RKO (cell line): ENCODE data around the gene TP53INP2.
"Not testable (repeated sequence)": the region's sequence is repeated elsewhere in the genome, so short reads cannot be mapped to it uniquely, and the experiment has no call there.

Experiments used
- DNase-seq: peaks from one replicate; pipeline ENCODE4 v3.0.0-alpha.2; 2016; ENCODE audit warnings: low spot score

TP53INP2 gene

GRCh38 chr20:34705397-34706301 lies 1.5 kb downstream of the TP53INP2 start:
- peak; percentile 79 for DNase-seq

GRCh38 chr20:34706302-34706875 lies 2.2 kb downstream of the TP53INP2 start:
- no peak for DNase-seq

GRCh38 chr20:34706912-34707784 lies 3.0 kb downstream of the TP53INP2 start:
- no peak for DNase-seq

GRCh38 chr20:34708621-34709043 lies 4.5 kb downstream of the TP53INP2 start:
- peak; percentile 78 for DNase-seq

- peak; percentile 96 for DNase-seq
These were observed 5.1 kb downstream of the TP53INP2 start for GRCh38 chr20:34709044-34709830.

DNA sequence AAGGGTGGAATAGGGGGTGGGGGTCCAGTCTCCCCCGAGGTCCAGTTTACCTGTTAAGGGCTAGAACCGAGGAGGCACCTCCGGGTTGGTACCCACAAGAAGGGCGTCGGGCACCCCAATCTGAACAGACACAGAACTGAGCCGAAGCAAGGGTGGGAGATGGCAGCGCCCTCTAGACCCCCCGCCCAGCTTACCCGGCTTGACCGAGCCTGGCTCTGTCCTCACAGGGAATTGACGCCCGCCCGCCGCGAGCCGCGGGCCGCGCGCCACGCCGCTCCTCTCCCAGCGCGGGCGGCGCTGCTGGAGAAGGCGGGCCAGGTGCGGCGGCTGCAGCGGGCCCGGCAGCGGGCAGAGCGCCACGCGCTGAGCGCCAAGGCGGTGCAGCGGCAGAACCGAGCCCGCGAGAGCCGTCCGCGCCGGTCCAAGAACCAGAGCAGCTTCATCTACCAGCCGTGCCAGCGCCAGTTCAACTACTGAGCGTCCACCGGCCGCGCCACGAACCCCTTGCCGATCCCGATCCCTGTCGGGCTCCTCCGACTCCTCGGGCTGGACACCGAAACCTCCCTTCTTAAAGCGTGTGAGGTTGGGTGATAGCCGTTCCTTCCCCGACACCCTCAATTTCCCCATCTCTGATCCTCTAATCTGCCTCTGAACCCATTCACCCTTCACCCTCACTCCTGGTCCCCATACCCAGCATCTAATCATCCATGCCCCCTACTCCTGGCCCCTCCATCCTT lies 5.9 kb downstream of the TP53INP2 start:
- peak; percentile 89 for DNase-seq

GRCh38 chr20:34710568-34710839 lies 6.4 kb downstream of the TP53INP2 start:
- DNase-seq: no peak

DNA sequence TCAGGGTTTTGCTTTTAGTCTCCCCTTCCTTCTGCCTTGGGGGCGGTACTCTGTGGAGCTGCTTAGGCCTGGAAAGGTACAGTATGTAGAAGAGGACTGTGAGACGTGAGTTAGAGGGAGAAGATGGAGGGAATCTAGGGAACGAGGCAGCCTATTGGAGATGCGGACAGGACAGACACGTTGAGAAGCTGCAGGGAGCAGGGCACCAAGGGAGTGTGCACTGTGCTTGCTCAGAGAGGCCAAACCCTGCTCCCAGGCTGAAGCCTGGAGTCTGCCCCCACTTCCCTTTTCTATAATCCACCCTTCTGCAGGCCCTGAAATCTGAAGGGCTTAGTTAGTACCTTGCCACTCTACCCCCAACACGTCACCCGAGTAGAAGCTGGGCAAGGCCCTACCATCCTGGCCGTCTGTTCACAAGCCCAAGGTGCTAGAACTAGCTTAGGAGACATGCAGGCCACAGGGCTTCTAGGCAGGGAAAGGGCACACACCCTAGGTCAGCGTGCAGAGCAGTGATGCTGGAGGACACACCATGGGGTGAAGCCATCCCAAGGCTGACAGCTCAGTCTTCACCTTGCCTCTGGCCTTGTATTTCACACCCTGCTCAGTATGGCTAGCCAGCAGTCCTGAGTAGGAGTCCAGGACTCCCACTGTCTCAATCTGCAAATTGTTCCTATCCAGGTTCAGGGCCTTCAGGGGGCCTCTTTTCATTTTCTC lies 6.9 kb downstream of the TP53INP2 start:
- DNase-seq: no peak

GRCh38 chr20:34711813-34712430 lies 7.8 kb downstream of the TP53INP2 start:
- no peak for DNase-seq

DNA sequence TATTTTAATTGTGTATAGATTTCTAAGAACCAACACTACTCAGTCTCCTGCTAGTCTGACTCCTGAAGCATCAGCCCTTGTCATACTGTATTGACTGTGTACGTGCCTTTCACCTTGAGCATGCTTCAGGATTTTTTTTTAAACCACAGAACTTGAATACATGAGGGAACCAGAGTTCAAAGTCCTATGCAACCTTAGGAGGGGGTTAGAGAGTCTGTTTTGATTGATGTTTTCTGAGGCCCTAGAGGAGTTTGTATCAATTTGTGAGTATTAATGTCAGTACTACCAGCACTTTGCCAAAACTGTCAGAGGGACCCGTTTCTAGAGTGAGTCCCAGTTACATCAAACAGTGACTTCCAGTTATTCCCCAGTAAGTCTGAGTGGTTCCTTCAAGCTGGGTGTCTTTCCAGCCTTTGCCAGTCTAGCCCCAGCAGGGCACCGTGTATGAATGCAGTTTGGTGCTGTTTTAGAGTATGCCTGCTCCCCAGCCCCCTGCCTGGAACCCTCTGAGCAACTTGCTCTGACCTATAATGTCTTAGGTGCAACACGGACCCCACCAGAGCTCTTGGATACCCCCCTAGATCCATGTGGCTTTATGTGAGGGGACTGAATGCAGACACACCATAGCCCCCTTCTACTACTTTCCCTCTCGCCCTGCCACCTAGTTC lies 8.5 kb downstream of the TP53INP2 start:
- no peak for DNase-seq

GRCh38 chr20:34713194-34713943 lies 9.2 kb downstream of the TP53INP2 start:
- peak; percentile 97 for DNase-seq

DNA sequence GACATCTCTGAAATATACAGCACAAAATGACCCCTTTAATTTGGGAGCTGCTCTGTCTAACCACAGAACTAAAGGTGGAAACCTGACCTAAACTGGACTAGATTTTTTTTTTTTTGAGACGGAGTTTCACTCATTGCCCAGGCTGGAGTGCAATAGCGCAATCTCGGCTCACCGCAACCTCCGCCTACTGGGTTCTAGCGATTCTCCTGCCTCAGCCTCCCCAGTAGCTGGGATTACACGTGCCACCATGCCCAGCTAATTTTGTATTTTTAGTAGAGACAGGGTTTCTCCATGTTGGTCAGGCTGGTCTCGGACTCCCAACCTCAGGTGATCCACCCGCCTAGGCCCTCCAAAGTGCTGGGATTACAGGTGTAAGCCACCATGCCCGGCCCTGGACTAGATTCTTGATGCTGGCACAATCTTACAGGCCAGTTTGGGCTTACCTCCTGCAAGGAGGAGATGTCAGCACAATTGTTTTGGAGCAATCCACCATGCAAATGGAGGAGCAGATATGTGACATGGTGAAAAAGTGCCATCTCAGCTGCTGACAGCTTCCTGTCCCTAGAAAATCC lies 9.9 kb downstream of the TP53INP2 start:
- not testable (repeated sequence) for DNase-seq

- no peak for DNase-seq
These were observed 11.2 kb downstream of the TP53INP2 start for GRCh38 chr20:34715384-34715783.

DNA sequence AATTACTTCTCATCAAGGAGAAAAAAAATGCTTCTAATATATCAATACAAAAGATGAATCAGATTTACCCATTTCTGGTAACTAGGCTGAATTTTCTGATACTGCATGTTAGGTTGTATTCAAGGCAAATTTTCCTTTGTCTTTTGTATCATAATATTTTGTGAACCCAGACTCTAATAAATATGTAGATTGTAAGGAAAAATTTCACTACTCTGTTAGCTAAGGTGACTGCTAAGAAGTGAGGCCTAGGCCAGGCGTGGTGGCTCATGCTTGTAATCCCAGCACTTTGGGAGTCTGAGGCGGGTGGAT lies 12.7 kb downstream of the TP53INP2 start:
- no peak for DNase-seq

DNA sequence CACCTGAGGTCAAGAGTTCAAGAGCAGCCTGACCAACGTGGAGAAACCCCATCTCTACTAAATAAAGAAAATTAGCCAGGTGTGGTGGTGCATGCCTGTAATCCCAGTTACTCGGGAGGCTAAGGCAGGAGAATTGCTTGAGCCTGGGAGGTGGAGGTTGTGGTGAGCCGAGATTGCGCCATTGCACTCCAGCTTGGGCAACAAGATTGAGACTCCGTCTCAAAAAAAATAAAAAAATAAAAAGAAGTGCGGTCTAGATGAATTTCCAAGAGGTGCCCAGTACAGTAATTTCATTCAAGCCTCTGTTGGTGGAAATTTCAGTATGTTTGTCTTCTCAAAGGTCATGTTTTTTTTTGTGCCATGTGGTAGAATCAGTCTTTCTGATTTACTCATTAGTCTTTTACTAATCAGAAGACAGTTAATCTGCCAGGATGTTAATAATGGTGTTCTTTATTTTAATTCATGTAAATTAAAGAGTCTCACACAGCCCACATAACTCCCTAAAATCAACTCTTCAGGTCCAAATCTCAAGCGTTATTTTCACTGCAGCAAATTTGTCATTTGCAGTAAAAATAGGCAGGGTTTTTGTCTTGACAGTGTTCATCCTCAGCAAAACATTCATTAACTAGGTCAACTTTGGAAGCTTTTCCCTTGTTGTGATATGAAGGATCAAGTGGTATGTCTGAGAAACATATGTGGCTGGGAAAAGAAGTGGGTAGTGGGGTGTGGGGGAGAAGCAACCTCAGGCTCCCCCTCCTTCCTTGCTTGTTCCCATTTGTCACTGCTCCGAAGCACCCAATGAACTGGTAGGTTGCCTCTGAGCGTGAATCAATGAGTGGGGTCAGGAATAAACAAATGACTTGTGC lies 13.3 kb downstream of the TP53INP2 start:
- DNase-seq: no peak

DNA sequence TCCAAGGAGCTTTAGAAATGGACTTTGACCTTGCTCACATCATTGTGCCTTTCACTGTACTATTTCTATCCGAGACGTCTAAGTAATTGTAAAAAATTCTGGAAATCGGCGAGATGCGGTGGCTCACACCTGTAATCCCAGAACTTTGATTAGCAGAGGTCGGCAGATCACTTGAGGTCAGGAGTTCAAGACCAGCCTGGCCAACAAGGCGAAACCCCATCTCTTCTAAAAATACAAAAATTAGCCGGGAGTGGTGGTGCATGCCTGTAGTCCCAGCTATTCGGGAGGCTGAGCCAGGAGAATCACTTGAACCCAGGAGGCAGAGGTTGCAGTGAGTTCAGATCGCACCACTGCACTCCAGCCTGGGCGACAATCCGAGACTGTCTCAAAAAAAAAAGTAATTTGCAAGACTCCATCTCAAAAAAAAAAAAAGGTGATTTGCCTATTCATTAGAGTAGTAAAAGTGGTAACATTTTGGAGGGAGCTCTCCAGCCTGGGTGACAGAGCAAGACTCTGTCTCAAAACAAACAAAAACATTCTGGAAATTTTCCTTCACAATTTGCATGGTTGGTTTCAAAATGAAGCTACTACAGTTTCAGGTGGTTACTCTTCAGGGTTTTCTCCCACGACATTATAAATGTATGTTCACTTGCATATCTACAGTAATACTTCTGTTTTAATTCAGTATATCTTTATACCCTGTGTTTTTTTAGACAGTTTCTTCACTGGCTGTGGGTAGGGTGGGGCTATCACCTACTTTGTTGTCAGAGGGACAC lies 15.3 kb downstream of the TP53INP2 start:
- DNase-seq: not testable (repeated sequence)

GRCh38 chr20:34720266-34720665 lies 16.1 kb downstream of the TP53INP2 start:
- no peak for DNase-seq
